ENCODE measurements around the gene TFF2.
A peak's percentile ranks its signal among the peaks of the same experiment; 100 is the strongest.

TFF2 gene

GRCh38 chr21:42383331-42383730 lies 32.5 kb upstream of the TFF2 start:
- no peak for DNase-seq

- no peak for DNase-seq
Observed at GRCh38 chr21:42382915-42383314, 32.1 kb upstream of the TFF2 start.

- DNase-seq = no peak
Observed at GRCh38 chr21:42381347-42381984, 30.7 kb upstream of the TFF2 start.

- no peak for DNase-seq
Observed at GRCh38 chr21:42379426-42380215, 28.8 kb upstream of the TFF2 start.

GRCh38 chr21:42378418-42378817 lies 27.6 kb upstream of the TFF2 start:
- no peak for DNase-seq

- DNase-seq = no peak
Observed at GRCh38 chr21:42377951-42378340, 27.2 kb upstream of the TFF2 start.

GRCh38 chr21:42377211-42377950 lies 26.6 kb upstream of the TFF2 start:
- DNase-seq = no peak

- no peak for DNase-seq
Observed at GRCh38 chr21:42376338-42376982, 25.7 kb upstream of the TFF2 start.

- DNase-seq = no peak
Observed at GRCh38 chr21:42375966-42376337, 25.2 kb upstream of the TFF2 start.

- DNase-seq = no peak
Observed at GRCh38 chr21:42375506-42375905, 24.7 kb upstream of the TFF2 start.

- DNase-seq = no peak
Observed at GRCh38 chr21:42374864-42375499, 24.2 kb upstream of the TFF2 start.

GRCh38 chr21:42374457-42374856 lies 23.7 kb upstream of the TFF2 start:
- DNase-seq = no peak

GRCh38 chr21:42373908-42374455 lies 23.2 kb upstream of the TFF2 start:
- DNase-seq = no peak

- DNase-seq = peak; percentile 65
Observed at GRCh38 chr21:42373196-42373907, 22.6 kb upstream of the TFF2 start.

- no peak for DNase-seq
Observed at GRCh38 chr21:42370894-42371654, 20.3 kb upstream of the TFF2 start.

GRCh38 chr21:42369821-42370220 lies 19.0 kb upstream of the TFF2 start:
- DNase-seq = no peak

GRCh38 chr21:42367367-42368165 lies 16.8 kb upstream of the TFF2 start:
- DNase-seq = no peak

GRCh38 chr21:42366292-42367010 lies 15.7 kb upstream of the TFF2 start, which contains the start of gene TFF1:
Gene TFF1, minus strand, starts transcription at chr21:42366535. Its CDS starts 40 bp downstream, at chr21:42366495.
- DNase-seq = no peak

- no peak for DNase-seq
Observed at GRCh38 chr21:42365770-42366169, 15.0 kb upstream of the TFF2 start.
